Hair follicle dermal papilla cell (primary cell): ENCODE results near the gene PIGA. TPM values are rescaled to one million over a fixed set of nuclear protein-coding genes. Genes with fewer than 3 reads are reported as not detected.

Experiments used
- total RNA-seq: library from RNA; depleted of rRNA; stranded (reverse); fragments of >200 nt; gene quantifications from 2 replicates; pipeline ENCODE4 v1.2.3, GENCODE V29; 2012

PIGA gene
- 9.4 and 12.2 TPM in 2 replicates for total RNA-seq

GRCh38 chrX:15335135-15336022 lies at the start of gene PIGA:
Gene PIGA (minus strand): TSS chrX:15335523. CDS start chrX:15331930, 3,593 bp downstream.

GRCh38 chrX:15384304-15384703 lies 49.0 kb upstream of the PIGA start, which contains the start of gene VEGFD:
Gene VEGFD (minus strand): TSS chrX:15384413. CDS start chrX:15383946, 467 bp downstream.

GRCh38 chrX:15315509-15315908 lies 19.8 kb downstream of the PIGA start, which contains the start of gene ASB11:
Gene ASB11 (minus strand): TSS chrX:15315640. CDS start chrX:15315605, 35 bp downstream.

GRCh38 chrX:15269618-15270521 lies 65.5 kb downstream of the PIGA start, which contains the start of gene ASB9:
Gene ASB9 (minus strand): TSS chrX:15270083. CDS start chrX:15269874, 209 bp downstream.

Other genes with a start within 250 kb of the PIGA start
- 3.0 and 3.2 TPM in 2 replicates for gene ASB9, start 65.4 kb downstream of the PIGA start, total RNA-seq
- gene ASB11, start 19.9 kb downstream of the PIGA start, total RNA-seq = not detected in 2 replicates
- gene VEGFD, start 48.9 kb upstream of the PIGA start, total RNA-seq = 0.32 and 0.97 TPM in 2 replicates
- gene PIR, start 157.8 kb upstream of the PIGA start, total RNA-seq = 6.5 and 8.4 TPM in 2 replicates
- gene BMX, start 165.3 kb upstream of the PIGA start, total RNA-seq = not detected in 2 replicates